Measurements from ENCODE around the gene DNAH2.

- TF ChIP-seq POLR2A (IDR thresholded peaks at IDR 0.05), result no peak
- TF ChIP-seq, protein P1, sequence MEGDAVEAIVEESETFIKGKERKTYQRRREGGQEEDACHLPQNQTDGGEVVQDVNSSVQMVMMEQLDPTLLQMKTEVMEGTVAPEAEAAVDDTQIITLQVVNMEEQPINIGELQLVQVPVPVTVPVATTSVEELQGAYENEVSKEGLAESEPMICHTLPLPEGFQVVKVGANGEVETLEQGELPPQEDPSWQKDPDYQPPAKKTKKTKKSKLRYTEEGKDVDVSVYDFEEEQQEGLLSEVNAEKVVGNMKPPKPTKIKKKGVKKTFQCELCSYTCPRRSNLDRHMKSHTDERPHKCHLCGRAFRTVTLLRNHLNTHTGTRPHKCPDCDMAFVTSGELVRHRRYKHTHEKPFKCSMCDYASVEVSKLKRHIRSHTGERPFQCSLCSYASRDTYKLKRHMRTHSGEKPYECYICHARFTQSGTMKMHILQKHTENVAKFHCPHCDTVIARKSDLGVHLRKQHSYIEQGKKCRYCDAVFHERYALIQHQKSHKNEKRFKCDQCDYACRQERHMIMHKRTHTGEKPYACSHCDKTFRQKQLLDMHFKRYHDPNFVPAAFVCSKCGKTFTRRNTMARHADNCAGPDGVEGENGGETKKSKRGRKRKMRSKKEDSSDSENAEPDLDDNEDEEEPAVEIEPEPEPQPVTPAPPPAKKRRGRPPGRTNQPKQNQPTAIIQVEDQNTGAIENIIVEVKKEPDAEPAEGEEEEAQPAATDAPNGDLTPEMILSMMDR (IDR thresholded peaks at IDR 0.05), result no peak
Observed at GRCh38 chr17:7830616-7831015, 113.1 kb downstream of the DNAH2 start.
